Renal cortical epithelial cell (primary cell): ENCODE results near the gene MYMK. TPM values are rescaled to one million over a fixed set of nuclear protein-coding genes. Genes with fewer than 3 reads are reported as not detected.

Source experiments
- DNase-seq: peaks from one replicate; pipeline ENCODE4 v3.0.0-alpha.2; 2011; ENCODE audit warnings: low read depth
- total RNA-seq: library from RNA; depleted of rRNA; stranded (reverse); fragments of >200 nt; gene quantifications from 2 replicates; pipeline ENCODE4 v1.2.3, GENCODE V29; 2014

Gene MYMK
- total RNA-seq, 1 donor from 2014 or later, result not detected

- no peak for DNase-seq
Measured at GRCh38 chr9:133518706-133519449, 5.9 kb downstream of the MYMK start.

DNA sequence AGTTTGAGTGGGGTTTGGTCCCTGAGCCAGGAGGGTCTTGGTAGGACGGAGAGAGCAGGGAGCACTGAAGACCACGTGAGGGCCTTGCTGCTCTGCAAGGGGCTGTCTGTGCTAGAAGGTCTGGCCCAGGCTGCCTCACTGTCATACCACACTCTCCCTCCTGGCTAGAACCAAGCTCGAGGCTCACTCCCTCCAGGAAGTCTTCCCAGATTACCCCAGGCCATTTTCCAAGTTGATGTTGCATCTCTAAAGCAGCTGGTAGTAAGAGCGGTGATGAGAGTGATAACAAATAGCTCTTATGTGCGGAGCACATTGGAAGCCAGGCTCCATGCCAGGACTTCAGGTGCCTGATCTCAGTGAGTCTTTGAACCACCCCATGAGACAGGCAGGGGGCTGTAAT, 6.6 kb downstream of the MYMK start:
- no peak for DNase-seq

DNA sequence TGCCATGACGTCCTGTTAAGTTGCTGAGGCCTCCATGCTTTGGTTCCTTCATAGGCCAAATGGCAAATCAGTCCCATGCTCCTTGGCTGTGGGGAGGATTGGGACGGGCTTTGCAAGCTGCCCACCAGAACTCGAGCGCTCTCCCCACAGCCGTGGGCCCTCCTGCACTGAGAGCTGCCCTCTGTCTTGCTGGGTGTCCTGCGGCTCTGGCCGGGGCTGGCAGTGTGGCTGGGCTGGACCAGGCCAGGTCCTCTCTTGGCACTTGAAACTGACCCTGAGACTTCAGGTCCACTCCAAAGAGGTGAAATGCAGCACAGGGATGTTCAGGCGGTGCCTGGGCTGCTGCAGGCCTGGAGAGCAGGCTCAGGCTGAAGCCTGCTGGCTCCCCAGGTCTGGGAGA, 7.0 kb downstream of the MYMK start:
- no peak for DNase-seq

DNA sequence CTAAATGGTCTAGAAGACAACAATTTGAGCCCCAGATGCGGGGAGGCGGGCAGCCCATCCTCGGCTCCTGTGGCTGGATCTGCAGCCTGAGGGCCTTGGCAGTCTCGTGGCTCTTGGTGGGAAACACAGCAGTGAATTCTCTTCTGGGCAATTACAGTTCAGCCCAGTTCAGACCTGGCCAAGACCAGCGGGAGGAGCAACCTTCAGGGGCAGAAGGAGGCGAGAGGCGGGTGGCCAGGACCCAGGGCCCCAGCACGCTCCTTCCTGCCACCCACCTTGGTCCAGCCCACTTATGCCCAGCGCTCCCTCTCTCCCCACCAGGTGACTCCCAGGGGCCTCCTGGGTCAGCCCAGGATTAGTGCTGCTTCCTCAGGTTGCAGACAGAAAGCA, 7.8 kb downstream of the MYMK start:
- no peak for DNase-seq

DNA sequence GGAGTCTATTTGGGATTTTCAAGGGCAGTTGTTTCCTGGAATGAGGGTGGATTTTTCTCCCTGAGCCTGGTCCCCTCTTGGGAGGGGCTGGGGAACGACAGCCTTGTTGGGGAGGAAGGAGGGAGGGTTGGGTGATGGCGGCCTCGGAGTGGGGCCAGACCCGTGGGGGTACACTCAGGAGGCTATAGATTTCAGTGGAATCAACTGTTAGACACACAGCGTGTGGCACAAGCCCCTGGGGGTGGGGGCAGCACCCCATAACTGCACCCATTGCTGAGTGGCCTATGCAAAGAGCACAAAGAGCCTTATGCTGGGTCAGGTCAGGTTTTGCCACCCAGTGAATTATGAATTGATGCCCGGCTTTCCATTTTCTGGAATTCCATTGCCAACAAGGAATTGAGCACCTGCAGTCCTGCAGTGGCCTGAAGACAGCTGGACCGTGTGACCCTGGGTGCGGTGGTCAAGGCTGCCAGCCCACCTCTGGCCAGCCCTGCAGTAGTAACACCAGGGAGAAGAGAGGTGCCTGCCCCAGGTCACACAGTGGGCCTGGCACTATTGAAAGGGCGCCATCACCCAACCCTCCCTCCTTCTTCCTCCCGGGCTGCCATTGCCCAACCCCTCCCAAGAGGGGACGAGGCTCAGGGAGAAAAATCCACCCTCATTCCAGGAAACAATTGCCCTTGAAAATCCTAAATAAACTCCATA, 8.4 kb downstream of the MYMK start:
- DNase-seq, result no peak

DNA sequence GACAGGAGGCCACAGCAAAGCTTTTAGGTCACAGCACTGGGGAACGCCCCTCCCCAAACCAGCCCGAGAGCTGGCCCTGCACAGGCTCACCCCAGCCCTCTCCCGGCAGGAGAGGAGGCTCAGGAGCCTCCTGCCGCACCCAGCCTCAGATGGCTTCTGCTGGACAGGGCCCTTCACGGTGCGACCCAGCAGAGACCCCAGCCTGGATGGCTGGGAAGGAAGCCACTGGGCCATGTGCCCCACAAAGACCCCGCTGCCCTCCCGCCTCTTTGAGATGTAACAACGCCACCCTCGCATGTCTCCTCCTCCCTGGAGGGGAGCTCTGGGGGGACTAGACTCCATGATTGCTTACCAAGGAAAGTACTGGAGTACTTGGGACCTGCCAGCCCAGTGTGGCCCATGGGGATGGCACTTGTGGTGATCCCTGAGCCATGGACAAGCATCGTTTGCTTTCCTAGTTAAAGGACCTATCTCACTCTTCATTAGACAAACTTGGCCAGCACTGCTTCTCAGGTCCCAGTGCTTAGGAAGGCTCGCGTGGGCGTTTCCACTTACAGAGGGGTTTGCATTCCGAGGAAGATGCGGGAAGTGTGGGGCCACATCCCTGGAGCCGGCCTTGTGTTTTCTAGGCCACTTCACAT, 9.0 kb downstream of the MYMK start:
- no peak for DNase-seq

DNA sequence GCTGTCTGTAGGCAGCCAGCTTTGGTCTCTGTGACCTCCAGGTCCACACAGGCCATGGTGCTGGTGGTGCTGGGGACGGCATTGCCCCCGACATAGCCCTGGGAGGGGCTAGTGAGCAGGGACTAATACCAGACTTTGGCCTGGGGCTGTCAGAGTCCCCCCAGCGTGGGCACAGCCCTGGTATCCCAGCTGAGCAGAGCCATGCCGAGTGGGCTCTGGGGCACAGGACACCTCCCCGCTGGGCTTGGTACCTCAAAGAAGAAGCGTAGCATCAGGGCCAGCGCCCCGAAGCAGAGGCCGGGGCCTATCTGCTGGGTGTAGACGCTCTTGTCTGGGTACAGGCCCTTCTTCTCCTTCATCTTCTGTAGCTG, 9.5 kb downstream of the MYMK start:
- DNase-seq, result no peak

- no peak for DNase-seq
Measured at GRCh38 chr9:133514460-133515239, 10.1 kb downstream of the MYMK start.

GRCh38 chr9:133513214-133514100, 11.3 kb downstream of the MYMK start:
- DNase-seq, result no peak

GRCh38 chr9:133512253-133513213, 12.2 kb downstream of the MYMK start:
- no peak for DNase-seq

- DNase-seq, result no peak
Measured at GRCh38 chr9:133511607-133512006, 13.2 kb downstream of the MYMK start.

GRCh38 chr9:133510926-133511505, 13.7 kb downstream of the MYMK start:
- no peak for DNase-seq

- peak; percentile 26 for DNase-seq
Measured at GRCh38 chr9:133509179-133510083, 15.3 kb downstream of the MYMK start.

DNA sequence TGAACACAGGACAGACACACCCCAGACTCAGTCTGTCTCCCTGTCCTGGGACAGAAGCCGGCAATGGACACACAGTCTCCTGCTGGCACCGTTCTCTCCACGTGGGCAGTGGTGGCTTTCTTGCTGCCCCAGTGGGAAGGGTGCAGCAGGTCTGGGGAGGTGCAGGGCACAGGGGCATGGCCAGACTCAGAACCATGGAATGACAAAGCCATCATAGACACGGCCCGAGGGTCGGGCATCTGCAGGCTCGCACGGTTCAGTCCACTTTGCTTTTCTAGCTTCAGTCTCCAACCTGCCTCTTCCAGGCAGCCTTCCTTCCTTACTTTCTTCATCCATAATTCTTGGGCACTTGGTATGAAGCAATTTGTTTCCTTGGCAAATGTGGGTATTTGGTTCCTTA, 16.7 kb downstream of the MYMK start:
- DNase-seq, result no peak

DNA sequence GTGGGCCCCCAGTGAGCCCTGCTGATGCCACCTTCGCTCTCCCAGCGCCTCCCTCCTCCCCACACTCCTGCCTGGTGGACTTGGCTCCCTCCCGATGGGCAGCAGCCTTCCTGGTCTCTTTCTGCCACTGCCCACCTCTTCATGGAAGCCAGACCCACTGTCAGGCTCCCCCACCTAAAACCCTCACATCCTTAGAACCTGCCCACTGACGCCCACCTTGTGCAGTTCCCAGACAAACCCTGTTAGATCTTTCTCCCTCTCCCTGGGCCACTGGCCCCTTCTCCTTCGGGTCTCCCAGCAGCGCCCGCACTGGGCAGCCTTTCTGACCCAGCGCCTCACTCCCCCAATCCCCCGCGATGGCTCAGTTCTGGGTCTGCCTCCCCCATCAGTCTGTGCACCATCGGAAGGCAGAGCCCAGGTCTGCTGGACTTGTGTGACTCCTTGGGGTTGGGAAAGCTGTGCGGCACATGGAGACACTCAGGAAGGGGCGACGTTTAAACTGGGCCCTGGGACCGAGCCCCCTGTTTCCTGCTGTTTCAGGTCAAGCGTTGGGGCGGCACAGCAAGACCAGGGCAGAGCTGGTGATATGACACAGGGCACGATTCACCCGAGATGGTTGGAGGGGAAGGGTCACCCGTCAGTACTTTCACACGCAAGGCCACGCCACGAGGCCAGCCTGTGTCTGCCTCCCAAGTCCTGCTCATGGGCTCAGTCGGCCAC, 17.4 kb downstream of the MYMK start:
- DNase-seq, result no peak

DNA sequence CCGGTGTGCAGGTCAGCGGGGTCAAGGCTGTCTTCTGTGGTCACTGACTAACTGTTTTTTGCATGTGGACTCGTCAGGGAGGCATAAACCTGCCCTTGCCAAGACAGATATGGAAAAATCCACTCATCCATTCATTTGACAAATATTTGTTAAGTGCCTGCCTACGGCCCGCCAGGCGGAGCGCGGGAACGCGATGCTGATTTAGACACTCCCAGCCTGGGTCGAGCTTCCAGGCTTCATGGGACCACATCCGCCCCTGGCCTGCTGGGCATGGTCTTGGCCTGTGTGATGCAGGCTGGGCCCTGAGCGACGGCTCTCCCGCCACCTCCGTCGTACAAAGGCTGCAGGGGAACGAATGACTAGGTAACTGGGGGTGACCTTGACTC, 18.1 kb downstream of the MYMK start:
- DNase-seq, result peak; percentile 77

DNA sequence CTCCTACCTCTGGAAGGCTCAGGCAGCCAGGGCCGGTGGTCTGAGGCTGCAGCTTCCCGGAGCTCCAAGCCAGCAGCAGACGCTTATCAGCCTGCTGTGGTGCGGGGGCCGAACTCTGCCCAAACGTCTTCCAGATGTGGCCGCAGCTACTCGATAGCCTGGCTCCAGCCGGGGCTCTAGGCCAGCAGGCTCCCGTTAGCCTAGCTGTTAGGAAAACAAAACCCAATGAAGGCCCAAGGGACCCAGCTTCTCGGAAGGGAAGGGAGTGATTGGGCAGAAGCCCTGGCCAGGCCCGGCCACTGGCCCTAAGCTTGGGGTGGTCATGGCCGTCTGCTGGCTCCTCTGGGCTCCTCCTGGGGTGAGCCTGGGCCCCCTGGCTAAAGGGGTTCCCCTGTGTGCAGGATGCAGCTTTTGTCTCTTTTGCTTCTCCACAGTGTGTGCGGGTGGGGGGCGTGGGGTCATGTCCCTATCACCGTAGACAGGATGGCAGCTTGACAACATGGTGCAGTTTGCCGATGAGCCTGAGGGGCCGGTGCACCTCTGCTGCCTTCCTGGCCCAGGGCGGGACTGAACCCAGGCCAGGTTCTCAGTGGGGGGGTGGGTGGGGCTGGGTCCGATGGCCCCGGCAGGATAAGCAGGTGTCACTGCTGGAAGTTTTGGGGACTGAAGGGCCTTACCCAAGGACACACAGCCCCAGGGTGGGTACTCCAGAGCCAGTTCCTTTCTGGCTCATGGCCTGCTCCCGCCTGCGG, 18.7 kb downstream of the MYMK start:
- no peak for DNase-seq
